GM19467 (cell line): Measurements from ENCODE around the gene GPC3.
"Not testable (repeated sequence)": the region's sequence is repeated elsewhere in the genome, so short reads cannot be mapped to it uniquely, and the experiment has no call there.

ENCODE experiments used
- ATAC-seq: cut with Tn5 transposase; IDR thresholded peaks from one replicate; pipeline ENCODE4 v1.9.1; 2021; ENCODE audit warnings: mild to moderate bottlenecking, moderate library complexity; ENCODE audit not compliant: unreplicated experiment

The GPC3 gene

DNA sequence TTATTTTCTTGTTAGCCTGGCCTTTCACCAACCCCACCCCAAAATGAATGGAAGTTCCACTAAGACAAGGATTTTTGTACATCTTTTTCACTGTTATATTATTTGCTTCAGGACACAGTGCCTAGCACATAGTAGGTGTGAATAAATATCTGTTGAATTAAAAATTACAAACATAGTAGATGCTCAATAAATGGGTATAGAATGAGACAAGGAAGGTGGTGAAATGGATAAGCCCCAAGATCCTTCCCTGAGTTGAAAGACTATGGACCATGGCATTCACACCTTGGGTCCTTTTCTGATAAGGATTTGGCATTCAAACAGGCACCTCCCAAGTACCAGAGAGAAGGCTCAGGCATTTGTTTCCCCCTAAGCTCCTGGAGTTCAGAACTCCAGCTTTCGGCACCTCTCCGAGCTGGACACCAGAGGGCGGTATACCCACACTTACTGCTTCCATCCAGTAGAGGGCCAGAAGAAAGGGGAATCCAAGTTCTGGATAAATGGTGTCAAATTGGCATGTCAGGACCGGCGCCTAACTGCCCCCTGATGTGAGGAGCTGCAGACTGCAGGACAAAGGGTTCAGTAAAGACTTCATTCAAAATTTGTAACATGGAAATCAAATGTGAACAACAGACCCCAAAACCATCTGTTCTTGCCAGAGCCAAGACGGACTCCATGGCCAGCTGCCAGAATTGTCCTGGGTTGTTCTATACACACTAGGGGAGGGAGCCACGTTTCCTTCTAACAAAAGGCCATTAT is 193.0 kb downstream of the GPC3 start:
- ATAC-seq = peak; percentile 86

DNA sequence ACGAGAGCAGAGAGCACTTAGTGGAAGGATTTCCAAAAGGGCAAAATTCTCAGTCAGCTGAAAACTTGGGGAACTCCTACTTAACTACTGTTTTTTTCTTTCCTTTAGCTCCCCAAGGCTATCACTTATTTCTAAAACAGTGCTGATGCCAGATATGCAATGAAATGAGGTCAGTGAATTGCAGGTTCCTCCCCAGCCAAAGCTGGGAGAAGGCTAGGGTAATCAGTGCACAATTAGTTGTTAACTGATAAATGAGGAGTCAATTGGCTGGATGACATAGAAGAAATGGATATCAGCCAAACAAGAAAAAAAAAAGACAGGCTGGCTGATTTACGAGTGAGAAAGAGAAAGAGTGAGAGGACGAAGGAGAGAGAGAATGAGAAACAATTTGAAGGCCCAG is 195.6 kb downstream of the GPC3 start:
- ATAC-seq = no peak

DNA sequence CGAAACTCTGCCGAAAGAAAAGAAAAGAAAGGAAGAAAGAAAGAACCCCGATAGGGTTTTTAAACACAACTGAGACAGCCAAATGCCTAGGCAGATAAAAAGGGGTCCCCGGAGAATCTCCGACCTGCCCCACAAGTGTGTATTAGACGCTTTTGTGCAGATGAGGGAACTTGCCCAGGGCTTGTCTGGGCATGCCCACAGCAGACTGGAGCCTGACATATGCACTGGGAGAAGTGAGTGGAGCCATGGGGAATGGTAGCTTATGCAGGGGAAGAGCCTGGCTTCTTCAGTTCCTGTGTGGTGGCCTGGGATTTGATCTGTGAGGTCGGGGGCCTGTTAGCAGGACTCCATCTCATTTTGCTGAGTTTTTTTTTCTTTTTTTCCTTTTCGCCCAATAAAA is 199.0 kb downstream of the GPC3 start:
- no peak for ATAC-seq

DNA sequence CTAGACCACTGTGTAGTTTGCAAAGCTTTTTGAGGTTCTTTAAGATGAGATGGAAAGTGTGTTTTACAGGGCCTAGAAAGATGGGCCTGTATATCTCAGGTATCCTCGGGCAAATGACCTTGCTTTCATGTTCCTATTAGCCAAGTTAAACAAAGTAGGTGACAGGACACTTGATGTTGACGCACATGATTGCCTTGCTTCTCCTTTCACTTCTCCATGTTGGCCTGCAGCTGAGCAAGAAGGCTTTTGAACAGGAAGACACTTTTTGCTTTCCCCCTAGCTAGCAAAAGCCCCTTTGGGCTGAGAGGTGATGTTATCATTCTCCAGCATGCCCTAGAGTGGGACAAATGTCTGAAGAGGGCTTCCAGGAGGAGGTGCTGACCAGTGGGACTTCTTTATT is 202.1 kb downstream of the GPC3 start:
- ATAC-seq = peak; percentile 77

DNA sequence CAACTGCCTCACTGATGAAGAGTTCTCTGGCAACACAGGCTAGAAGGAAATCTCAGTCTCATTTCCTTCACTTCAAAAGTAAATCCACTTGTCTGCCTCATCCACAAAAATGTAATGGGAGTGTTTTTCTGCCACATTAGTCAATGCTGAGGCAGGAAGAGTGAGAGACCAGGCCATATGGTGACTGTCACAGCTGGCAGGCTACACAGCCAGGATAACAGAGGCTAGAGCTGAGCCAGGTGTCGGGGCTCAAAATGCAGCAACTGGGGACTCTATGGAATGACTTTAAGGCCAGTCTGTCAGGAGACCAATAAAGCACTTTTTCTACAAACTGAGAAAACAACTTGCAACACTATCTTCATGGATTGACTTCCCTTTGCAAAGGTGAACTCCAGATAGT is 204.2 kb downstream of the GPC3 start:
- no peak for ATAC-seq

DNA sequence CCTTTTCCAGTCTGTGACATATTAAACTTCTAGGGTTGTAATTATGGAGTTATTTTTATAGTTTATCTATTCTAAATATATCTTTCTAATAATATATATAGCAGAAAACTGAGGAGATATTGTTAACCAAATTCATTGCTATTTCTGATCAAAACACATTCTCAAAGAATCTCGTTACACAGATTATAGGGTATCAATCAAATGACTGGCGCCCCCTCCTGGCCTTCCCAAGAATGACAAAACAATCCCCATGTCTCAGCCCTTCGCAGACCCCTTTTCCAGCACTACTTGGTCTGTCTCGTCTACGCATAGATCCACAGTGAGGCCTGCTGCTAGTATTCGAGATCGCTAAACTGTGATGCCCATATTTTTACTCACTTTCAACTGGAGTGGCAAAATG is 209.3 kb downstream of the GPC3 start:
- no peak for ATAC-seq

DNA sequence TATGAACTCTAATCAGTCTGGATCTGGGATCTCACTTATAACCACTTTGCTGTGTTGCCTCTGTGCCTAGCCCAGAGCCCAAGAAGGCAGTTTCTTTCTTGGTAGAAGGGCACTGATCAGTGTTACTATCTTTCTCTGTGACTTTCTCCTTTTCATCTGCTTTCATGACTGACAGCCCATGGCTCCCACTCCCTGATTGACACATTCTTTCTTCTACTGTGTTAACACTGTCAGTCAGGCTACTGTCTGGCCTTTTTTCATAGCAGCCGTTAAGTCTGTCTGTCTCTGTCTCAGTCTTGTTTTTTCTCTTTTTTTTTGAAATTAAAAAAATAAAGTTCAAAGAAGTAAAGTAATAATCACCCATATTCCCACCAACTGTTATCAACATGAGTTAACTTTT is 210.6 kb downstream of the GPC3 start:
- no peak for ATAC-seq

DNA sequence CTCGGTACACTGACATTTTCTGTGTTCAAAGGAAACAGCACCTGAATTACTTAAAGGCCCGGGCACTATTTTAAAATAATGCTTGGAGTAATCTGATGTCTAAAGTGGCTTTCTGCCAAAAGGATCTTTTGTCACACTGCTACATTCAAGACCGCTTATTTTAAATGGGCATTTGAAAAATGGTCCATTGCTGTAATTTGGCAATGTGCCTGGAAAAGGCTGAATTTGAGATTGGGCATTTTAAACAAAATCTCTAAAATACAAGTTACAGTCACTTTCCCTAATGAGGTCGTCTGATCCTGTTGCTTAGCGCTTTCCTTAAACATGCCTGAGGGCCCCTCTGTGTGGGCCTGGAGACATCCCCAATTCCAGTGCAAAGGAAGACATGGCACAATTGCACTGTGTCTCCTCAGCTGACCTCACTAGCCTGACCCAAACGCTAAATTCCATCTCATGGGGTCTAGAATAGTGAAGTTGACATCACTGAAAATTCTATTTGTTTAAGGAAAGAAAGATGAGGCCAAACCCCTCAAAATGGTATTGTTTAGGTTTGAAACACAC is 214.2 kb downstream of the GPC3 start:
- ATAC-seq = no peak

DNA sequence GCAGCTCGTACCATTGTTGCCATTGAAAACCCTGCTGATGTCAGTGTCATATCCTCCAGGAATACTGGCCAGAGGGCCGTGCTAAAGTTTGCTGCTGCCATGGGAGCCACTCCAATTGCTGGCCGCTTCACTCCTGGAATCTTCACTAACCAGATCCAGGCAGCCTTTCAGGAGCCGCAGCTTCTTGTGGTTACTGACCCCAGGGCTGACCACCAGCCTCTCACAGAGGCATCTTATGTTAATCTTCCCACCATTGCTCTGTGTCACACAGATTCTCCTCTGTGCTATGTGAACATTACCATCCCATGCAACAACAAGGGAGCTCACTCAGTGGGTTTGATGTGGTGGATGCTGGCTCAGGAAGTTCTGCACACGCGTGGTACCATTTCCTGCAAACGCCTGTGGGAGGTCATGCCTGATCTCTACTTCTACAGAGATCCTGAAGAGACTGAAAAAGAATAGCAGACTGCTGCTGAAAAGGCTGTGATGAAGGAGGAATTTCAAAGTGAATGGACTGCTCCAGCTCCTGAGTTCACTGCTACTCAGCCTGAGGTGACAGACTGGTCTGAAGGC is 222.3 kb downstream of the GPC3 start:
- not testable (repeated sequence) for ATAC-seq

DNA sequence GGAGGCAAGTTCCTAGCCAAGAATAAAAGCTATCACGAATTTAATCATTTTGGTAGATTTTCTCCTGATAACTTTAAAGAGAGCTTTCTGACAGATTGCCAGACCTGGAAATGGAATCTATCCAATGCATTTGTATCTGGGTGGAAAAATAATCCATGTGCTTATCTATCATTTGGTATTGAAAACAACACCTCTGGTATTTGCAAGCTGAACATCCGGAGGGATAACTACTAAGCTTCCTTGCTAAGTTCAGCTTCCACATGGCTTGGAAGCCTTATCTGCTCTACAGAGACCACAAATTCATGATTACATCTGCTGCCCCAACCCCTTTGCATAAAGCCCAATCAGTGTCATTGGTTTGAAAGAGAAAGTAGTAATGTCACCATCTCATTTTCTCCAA is 230.7 kb downstream of the GPC3 start:
- no peak for ATAC-seq

DNA sequence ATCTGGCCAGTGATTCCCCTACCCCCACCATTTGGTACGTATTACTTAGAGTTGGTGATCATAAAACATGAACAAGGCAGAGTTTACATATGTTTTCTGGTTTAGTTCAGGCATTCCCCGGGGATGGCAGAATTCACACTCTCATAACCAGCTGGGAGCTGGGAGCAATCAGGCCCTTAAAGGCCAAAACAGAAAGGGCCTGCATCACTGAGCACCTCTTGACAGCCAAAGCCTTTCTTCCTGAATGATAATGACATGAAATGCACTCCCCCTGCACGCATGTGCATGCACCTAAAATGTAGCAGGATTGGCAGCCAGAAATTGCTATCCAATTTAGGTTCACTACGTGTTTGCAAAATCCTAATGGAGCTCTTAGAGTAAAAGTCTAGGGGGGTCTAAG is 235.4 kb downstream of the GPC3 start:
- ATAC-seq = no peak

DNA sequence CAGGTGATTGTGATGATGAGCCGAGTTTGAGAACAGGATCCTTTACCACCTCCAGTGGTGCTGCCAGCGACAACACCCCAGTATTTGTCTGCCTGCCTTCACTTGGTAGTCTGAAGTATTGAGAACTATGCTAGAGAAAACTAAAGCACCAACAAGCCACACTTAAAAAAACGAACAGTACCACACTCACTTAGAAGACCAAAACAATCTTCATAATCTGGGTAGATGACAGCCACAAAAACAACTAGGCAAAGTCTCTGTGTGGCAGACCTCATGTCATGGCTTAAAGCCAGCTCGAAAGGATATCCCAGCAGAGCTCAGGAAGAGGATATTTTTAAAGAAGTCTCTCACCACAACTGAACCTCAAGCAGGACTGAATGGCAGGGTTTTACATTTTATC is 236.0 kb downstream of the GPC3 start:
- no peak for ATAC-seq

DNA sequence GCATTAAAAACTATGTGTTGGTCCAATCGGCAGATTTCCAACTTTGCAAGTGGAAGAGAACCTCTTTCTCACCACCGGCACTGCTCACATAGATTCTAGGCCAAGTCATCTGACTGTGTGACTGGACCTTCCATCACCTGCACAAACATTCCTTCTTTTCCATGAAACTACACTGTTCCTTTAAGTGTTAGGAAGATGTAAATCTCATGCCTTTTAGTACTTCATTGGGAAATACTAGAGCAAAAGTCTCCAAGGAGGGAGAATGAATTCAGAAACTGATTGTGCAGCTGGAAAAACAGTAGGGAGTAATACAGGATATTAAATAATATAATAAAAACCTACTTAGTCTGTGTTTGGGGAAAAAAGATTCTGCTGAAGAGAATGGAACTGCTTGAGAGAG is 238.2 kb downstream of the GPC3 start:
- ATAC-seq = no peak

DNA sequence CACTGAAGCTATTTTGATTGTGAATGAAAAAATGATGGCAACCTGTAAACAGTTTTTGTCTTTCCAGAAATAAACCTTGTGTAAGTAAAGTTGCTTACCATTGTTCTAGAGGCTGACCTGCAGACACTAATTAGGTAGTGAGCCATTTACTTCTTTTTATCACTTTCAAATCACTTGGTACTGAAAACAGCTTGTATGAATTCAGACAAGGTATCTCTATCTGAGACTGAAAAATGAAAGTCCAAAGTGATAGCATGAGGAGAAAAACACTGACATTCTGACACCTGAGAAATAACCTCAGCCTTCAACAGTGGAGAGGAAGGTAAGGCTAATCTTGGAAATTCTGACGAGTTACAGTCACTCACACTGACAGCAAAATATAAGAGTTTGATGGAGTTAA is 238.8 kb downstream of the GPC3 start:
- no peak for ATAC-seq

DNA sequence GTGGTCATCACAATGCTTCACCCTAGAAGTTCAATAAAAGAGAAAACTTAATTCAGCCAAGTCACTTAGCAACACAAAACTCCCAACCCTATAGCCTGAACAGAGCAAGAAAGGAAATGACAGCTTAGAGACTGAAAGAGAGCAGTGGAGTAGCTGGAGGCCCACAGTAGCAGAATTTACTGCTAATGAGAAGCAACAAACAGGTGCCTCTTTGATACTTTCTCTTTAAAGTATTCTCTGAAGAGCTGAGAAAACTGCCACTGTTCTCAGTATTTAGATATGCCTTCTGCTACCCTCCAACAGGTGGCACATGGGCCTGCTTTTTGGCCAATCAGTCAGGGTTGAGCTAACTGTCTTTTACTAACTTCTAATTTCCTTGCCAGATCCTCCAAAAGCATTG is 240.0 kb downstream of the GPC3 start:
- ATAC-seq = no peak

DNA sequence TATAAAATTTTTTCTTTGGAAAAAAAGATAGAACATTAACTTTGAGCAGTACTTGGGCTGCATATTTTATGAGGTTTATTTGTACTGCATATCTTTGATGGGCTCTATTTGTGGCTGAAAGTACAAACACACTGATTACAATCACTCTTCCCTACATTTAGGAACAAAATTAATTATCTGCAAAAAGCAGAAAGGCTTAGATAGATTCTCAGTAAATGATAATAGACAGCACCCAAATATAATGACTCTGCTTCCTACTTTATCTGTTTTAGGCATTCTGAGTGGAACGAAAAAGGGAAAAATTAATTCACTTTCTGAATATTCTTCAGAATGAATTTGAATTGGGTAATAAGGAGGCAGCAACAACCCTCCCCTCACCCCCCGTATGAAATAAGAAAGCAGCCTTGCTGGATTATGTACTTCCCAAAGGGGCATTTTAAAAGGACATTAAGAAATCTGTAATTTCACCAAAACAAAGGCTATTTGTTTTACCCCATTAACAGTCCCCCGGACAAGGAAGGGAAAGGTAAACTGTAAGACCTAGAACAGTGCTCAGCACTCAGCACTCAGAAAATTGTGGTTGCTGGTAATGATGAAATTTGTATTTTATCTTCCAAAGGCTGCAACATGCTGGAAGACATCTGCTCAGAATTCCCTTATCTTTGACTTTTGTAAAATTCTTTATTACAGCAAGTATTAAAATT is 242.6 kb downstream of the GPC3 start:
- ATAC-seq = no peak

DNA sequence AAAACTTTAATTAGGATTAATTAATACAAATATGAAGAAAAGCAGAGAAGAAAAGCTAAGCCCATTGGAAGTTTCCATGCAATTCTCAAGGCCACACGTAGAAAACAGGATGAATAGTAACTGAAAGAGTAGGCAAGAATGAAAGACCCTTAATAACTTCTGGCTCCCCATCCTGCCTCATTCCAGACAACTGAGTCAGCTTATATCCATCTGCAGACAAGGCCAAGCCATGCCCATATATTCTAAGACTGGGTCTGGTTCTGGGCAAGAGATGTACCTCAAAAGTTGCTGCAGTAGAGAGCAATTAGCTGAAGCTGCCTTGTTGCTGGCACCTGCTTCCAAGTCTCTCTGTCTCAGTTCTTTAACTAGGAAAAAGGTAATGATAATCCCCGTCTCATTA is 244.1 kb downstream of the GPC3 start:
- ATAC-seq = no peak

DNA sequence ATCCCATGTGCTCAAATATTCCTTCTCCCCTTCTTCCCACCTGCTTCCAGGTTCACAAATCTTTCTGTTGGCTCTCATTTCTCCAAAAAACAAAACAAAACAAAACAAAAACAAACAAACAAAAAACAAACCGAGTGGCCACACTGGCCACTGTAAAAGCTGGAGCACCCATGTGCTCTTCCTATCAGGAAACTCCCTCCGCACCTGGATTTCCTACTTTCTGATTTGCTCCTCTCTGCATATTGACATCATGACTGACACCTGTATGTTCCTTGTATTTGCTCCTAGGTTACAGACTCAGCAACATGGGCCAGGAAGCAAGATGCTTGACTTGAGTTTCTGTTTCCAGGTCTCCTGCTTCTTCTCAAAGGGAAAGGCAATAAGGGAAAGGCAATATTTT is 258.8 kb downstream of the GPC3 start:
- ATAC-seq = no peak

DNA sequence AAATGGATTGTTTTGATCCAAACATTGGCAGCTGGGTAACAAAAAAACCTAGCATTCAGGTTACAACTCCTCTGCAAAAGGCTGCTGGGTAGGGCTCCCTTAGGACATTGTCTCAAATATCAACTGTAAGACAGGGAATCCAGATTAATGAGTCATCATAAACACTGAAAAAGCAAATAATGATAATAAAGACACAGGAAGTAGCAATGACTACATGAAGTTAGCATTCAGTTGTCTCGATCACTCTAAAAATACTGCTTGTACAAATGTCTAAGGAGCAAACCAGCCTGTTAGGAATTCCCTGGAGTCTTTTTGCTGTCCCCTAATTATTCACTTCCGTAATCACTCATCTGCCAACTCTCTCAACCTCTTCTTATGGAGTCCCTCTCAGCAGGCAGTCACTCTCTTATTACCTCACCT is 259.2 kb downstream of the GPC3 start:
- no peak for ATAC-seq

DNA sequence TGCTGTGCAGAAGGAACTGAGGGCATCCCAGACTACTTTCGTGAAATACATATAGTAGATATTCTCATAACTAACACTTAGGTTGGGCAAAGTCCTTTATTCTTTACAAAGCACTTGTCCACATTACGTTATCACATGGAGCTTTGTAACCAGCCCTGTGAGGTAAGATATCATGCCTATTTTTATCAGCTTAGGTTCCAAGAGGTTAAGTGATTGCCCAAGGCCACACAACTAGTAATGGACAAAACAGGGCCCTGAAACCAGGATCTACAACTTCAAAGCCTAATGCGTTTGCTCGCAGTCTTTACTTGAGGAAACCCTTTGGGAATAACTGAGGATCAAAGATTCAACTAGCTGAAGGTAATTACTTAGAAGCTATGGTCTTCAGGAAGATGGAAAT is 261.5 kb downstream of the GPC3 start:
- no peak for ATAC-seq

DNA sequence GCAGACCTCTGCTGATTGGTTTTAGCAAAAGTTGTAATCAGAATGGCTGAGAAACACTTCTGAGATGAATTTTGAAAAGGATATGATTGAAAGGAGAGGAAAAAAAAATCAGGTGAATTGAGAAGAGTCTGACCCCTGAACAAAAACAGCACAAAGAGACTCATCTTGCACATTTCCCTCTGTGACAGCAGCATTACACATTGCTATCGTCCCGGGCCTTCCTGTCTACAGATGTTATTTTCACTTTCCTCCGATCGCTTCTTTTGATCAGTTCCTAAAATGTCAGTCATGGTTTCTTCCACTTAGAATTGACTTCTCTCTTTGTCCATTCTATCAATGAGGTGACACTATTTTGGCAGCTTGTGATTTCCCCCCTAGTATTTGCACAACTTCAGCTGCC is 262.6 kb downstream of the GPC3 start:
- no peak for ATAC-seq

DNA sequence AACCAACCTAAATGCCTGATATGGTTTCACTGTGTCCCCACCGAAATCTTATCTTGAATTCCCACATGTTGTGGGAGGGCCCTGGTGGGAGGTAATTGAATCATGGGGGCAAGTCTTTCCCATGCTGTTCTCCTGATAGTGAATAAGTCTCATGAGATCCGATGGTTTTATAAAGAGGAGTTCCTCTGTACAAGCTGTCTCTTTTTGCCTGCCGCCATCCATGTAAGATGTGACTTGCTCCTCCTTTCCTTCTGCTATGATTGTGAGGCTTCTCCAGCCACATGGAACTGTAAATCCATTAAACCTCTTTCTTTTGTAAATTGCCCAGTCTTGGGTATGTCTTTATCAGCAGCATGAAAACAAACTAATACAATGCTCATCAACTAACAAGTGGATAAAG is 265.1 kb downstream of the GPC3 start:
- not testable (repeated sequence) for ATAC-seq
